Measurements from ENCODE around the gene GPC5. TPM values are rescaled to one million over a fixed set of nuclear protein-coding genes. Genes with fewer than 3 reads are reported as not detected.

Gene GPC5
- polyA plus RNA-seq, 2 of the 4 experiments (the other 2 are of a cell fraction): not detected

GRCh38 chr13:91595677-91596076 is 197.3 kb downstream of the GPC5 start:
- DNase-seq (ENCODE audit: low read depth in 1 of 2, low spot score in 1 of 2): no peak
- no peaks in the 10 kb centered on the region for H3K4me1 ChIP-seq
- FAIRE-seq: no peak
- CTCF ChIA-PET: no interaction called here
- POLR2A ChIA-PET: no interaction called here
- WGBS (ENCODE audit: missing lambda C conversion rate): 0% methylated on average over 2 of the region's 2 CpGs
- TF ChIP-seq CBX8 (IDR thresholded peaks at IDR 0.05) (no peak), MAFK (IDR thresholded peaks at IDR 0.05; ENCODE audit: partially characterized antibody) (no peak), CEBPB (IDR thresholded peaks at IDR 0.05) (no peak), POLR2AphosphoS2 (conservative IDR thresholded peaks at IDR 0.05; ENCODE audit: low read length) (no peak)
- H3K4me3 ChIP-seq: no peak overlapping the region
- H3K9me3 ChIP-seq: no peaks in the 10 kb centered on the region
- ATAC-seq: no peak
- H3K27ac ChIP-seq: no peak overlapping the region
- no peak overlapping the region for H3K4me2 ChIP-seq

DNA sequence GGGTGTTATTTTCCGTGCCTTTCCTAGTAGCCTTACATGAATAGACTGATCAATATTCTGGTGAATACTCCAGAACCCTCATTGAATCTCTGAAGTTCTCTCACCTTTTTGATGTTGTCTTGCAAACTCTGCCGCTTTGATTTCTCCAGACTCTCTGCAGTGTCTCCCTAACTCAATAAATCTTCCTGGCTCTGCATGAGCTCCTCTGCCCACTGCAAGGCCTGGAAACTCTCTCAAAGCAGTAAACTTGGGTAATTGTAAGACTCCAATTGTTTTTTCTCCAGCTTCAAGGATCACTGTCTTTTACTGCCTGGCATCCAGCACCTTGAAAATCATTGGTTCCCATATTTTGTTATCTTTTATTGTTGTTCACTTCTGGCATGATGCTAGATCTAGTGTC is 198.4 kb downstream of the GPC5 start:
- no peak overlapping the region for H3K4me2 ChIP-seq
- H3K9me3 ChIP-seq: no peaks in the 10 kb centered on the region
- POLR2A ChIA-PET: no interaction called here
- TF ChIP-seq RARB (CRISPR knock-in tag; IDR thresholded peaks at IDR 0.05) (no peak), MAZ (IDR thresholded peaks at IDR 0.05; ENCODE audit: borderline replicate concordance, low read depth, low read length) (no peak), ELK1 (IDR thresholded peaks at IDR 0.05; ENCODE audit: low read depth, low read length) (no peak), RFX5 (IDR thresholded peaks at IDR 0.05) (no peak), HOXB5 (CRISPR knock-in tag; IDR thresholded peaks at IDR 0.05) (no peak), GATA3 (IDR thresholded peaks at IDR 0.05; ENCODE audit: borderline replicate concordance) (no peak), CHD2 (IDR thresholded peaks at IDR 0.05; ENCODE audit: low read length, partially characterized antibody) (no peak), PHF8 (IDR thresholded peaks at IDR 0.05; ENCODE audit: borderline replicate concordance, low read depth) (no peak), KDM1A (IDR thresholded peaks at IDR 0.05; ENCODE audit: low read depth) (no peak)
- 43% methylated on average over 2 of the region's 2 CpGs for WGBS (ENCODE audit: missing lambda C conversion rate)
- CTCF ChIA-PET: no interaction called here
- no peak overlapping the region for H3K27ac ChIP-seq
- no peak overlapping the region for H3K4me3 ChIP-seq
- no peaks in the 10 kb centered on the region for H3K4me1 ChIP-seq
- DNase-seq (ENCODE audit: low read depth in 1 of 2, low spot score in 1 of 2) (no peak), FAIRE-seq (no peak), ATAC-seq (no peak)

GRCh38 chr13:91598655-91599054 is 200.2 kb downstream of the GPC5 start:
- Histone ChIP-seq H3K4me1 (no peaks in the 10 kb centered on the region), H3K9me3 (no peaks in the 10 kb centered on the region), H3K4me3 (no peak overlapping the region), H3K4me2 (no peak overlapping the region), H3K27ac (no peak overlapping the region)
- ChIA-PET CTCF (no interaction called here), POLR2A (no interaction called here)
- no peak for TF ChIP-seq KDM5A (IDR thresholded peaks at IDR 0.05)
- TF ChIP-seq CHD2 (IDR thresholded peaks at IDR 0.05; ENCODE audit: low read length, partially characterized antibody): no peak
- no peak for TF ChIP-seq E2F6 (IDR thresholded peaks at IDR 0.05; ENCODE audit: borderline replicate concordance, low read depth)
- TF ChIP-seq HMGXB4 (CRISPR knock-in tag; IDR thresholded peaks at IDR 0.05; ENCODE audit: borderline replicate concordance): no peak
- TF ChIP-seq HEYL (CRISPR knock-in tag; IDR thresholded peaks at IDR 0.05): no peak
- TF ChIP-seq ZSCAN20 (CRISPR knock-in tag; IDR thresholded peaks at IDR 0.05): no peak
- no peak for TF ChIP-seq ZFP36 (IDR thresholded peaks at IDR 0.05; ENCODE audit: borderline replicate concordance, partially characterized antibody)
- TF ChIP-seq POLR2AphosphoS2 (conservative IDR thresholded peaks at IDR 0.05; ENCODE audit: low read length): no peak
- FAIRE-seq: no peak
- no peak for ATAC-seq
- no peak for DNase-seq (ENCODE audit: low read depth in 1 of 2, low spot score in 1 of 2)

DNA sequence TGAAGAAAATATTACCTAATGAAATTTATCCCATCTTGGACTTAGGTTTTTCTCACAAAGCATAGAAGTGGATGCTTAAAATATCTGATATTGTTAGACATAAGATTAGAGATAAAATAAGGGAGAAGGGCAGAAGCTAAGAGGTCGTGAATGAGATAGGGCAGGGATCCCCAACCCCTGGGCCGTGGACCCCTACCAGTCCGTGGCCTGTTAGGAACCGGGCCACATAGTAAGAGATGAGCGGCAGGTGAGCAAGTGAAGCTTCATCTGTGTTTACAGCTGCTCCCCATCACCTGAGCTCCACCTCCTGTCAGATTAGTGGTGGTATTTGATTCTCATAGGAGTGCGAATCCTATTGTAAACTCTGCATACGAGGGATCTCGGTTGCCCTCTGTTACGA is 202.9 kb downstream of the GPC5 start:
- no peak overlapping the region for H3K27ac ChIP-seq
- POLR2A ChIA-PET: no interaction called here
- no peak overlapping the region for H3K4me2 ChIP-seq
- H3K4me1 ChIP-seq: no peaks in the 10 kb centered on the region
- CTCF ChIA-PET: no interaction called here
- no peak for DNase-seq (ENCODE audit: low read depth in 1 of 2, low spot score in 1 of 2)
- TF ChIP-seq, protein P1, sequence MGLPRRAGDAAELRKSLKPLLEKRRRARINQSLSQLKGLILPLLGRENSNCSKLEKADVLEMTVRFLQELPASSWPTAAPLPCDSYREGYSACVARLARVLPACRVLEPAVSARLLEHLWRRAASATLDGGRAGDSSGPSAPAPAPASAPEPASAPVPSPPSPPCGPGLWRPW (IDR thresholded peaks at IDR 0.05): no peak
- TF ChIP-seq MYC (IDR thresholded peaks at IDR 0.05; ENCODE audit: borderline replicate concordance, low read length) (no peak), ZNF302 (CRISPR knock-in tag; IDR thresholded peaks at IDR 0.05) (no peak), SREBF2 (IDR thresholded peaks at IDR 0.05) (no peak), RARB (CRISPR knock-in tag; IDR thresholded peaks at IDR 0.05) (no peak), PBX3 (IDR thresholded peaks at IDR 0.05) (no peak), ELK1 (IDR thresholded peaks at IDR 0.05; ENCODE audit: low read depth, low read length) (no peak), ATOH8 (CRISPR knock-in tag; IDR thresholded peaks at IDR 0.05; ENCODE audit: low read depth) (no peak)
- no peaks in the 10 kb centered on the region for H3K9me3 ChIP-seq
- WGBS (ENCODE audit: missing lambda C conversion rate): 21% methylated on average over 9 of the region's 9 CpGs
- no peak overlapping the region for H3K4me3 ChIP-seq
- ATAC-seq: no peak
- FAIRE-seq: no peak

Data from A549 (cell line).